DOHH2 (cell line): Measurements from ENCODE around the gene SCD.

Source experiments
- EZH2phosphoT487 ChIP-seq: fragments of 200-600 bp; sonication (generic); IDR thresholded peaks from 2 replicates; pipeline ENCODE4 v1.6.1; 2017; ENCODE audit warnings: borderline replicate concordance, mild to moderate bottlenecking, antibody characterized with exemption, low read length, moderate library complexity, mixed read lengths
- TF ChIP-seq, protein P1 (sequence below): fragments of 200-600 bp; sonication (generic); IDR thresholded peaks from one replicate; pipeline ENCODE4 v1.5.1; 2014; ENCODE audit warnings: antibody characterized with exemption, mild to moderate bottlenecking, low read depth, low read length; ENCODE audit not compliant: poor library complexity, severe bottlenecking

- TF ChIP-seq, protein P1, sequence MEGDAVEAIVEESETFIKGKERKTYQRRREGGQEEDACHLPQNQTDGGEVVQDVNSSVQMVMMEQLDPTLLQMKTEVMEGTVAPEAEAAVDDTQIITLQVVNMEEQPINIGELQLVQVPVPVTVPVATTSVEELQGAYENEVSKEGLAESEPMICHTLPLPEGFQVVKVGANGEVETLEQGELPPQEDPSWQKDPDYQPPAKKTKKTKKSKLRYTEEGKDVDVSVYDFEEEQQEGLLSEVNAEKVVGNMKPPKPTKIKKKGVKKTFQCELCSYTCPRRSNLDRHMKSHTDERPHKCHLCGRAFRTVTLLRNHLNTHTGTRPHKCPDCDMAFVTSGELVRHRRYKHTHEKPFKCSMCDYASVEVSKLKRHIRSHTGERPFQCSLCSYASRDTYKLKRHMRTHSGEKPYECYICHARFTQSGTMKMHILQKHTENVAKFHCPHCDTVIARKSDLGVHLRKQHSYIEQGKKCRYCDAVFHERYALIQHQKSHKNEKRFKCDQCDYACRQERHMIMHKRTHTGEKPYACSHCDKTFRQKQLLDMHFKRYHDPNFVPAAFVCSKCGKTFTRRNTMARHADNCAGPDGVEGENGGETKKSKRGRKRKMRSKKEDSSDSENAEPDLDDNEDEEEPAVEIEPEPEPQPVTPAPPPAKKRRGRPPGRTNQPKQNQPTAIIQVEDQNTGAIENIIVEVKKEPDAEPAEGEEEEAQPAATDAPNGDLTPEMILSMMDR: no peak
- TF ChIP-seq EZH2phosphoT487: no peak
These were observed 2.7 kb upstream of the SCD start for GRCh38 chr10:100344241-100344788.
